ENCODE data around the gene GALNT1.

GRCh38 chr18:35610089-35610488, 28.5 kb downstream of the GALNT1 start:
- TF ChIP-seq CTCF (IDR thresholded peaks at IDR 0.05; ENCODE audit: insufficient read depth, low read length, poor library complexity, severe bottlenecking), result no peak
- TF ChIP-seq EZH2phosphoT487 (conservative IDR thresholded peaks at IDR 0.05; ENCODE audit: low read length), result no peak

Data from SU-DHL-6 (cell line).